Mucosa of rectum (tissue), 2 donors: ENCODE data around the gene ATP6V1C2.

Experiments used
- H3K27ac ChIP-seq, 2 donors: one replicate each; pipeline ENCODE4 v1.7.0; 2013; ENCODE audit warnings: inconsistent platforms in 2 of 2, low read depth in 2 of 2, low read length in 2 of 2
- H3K27me3 ChIP-seq, 2 donors: one replicate each; pipeline ENCODE4 v1.7.0; 2013; ENCODE audit warnings: low read length in 2 of 2; ENCODE audit not compliant: control insufficient read depth in 2 of 2, insufficient read depth in 2 of 2
- H3K36me3 ChIP-seq, 2 donors: one replicate each; pipeline ENCODE4 v1.7.0; 2013; ENCODE audit warnings: low read length in 2 of 2; ENCODE audit not compliant: control insufficient read depth in 2 of 2, insufficient read depth in 2 of 2
- H3K4me1 ChIP-seq, 2 donors: one replicate each; pipeline ENCODE4 v1.7.0; 2013; ENCODE audit warnings: low read length in 2 of 2, mild to moderate bottlenecking in 1 of 2; ENCODE audit not compliant: control insufficient read depth in 2 of 2, insufficient read depth in 2 of 2
- H3K4me3 ChIP-seq, 2 donors: one replicate each; pipeline ENCODE4 v1.7.0; 2013; ENCODE audit warnings: low read length in 2 of 2
- H3K9ac ChIP-seq, 2 donors: one replicate each; pipeline ENCODE4 v1.7.0; 2013; ENCODE audit warnings: low read length in 2 of 2, low read depth in 1 of 2, mild to moderate bottlenecking in 1 of 2
- H3K9me3 ChIP-seq, 2 donors: one replicate each; pipeline ENCODE4 v1.7.0; 2013; ENCODE audit warnings: low read length in 2 of 2; ENCODE audit not compliant: control insufficient read depth in 2 of 2
- donor health status: healthy.
- donor health status: Normal muscosa, but diverticular disease.

Gene ATP6V1C2

DNA sequence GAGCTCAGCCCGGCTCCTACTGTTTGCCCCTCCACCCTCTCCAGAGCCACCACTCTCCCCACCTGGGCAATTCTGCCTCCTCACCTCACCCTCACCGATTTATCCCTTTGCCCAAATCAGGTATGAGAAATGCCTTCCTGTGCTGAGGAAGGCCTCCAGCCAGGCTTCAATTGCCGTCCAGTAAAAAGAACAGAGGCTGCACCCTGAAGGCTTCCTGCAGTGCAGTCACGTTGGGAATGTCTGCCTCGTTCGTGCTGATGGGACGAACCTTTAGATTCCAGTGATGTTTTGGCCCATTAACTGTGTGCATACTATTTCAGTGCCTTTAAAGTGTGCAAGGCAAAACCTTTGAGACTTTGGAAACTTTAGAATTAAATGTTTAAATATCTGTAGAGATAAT, 34.2 kb downstream of the ATP6V1C2 start:
- H3K27ac ChIP-seq, result no peak overlapping the region
- no peaks in the 10 kb centered on the region for H3K36me3 ChIP-seq
- H3K9me3 ChIP-seq, result no peaks in the 10 kb centered on the region
- H3K4me3 ChIP-seq, result no peak overlapping the region
- H3K27me3 ChIP-seq, result no peaks in the 10 kb centered on the region
- no peak overlapping the region for H3K9ac ChIP-seq
- H3K4me1 ChIP-seq, result peaks cover 6 to 16% of the 10 kb centered on the region in 2 donors

- H3K27me3 ChIP-seq, result no peaks in the 10 kb centered on the region
- no peaks in the 10 kb centered on the region for H3K9me3 ChIP-seq
- H3K4me1 ChIP-seq, result peaks cover 6 to 14% of the 10 kb centered on the region in 2 donors
- H3K27ac ChIP-seq, result peak overlapping the region; percentile 19 to 70
- H3K36me3 ChIP-seq, result no peaks in the 10 kb centered on the region
- H3K4me3 ChIP-seq, result no peak overlapping the region
- no peak overlapping the region for H3K9ac ChIP-seq
These were observed 36.4 kb downstream of the ATP6V1C2 start for GRCh38 chr2:10757814-10758286.

DNA sequence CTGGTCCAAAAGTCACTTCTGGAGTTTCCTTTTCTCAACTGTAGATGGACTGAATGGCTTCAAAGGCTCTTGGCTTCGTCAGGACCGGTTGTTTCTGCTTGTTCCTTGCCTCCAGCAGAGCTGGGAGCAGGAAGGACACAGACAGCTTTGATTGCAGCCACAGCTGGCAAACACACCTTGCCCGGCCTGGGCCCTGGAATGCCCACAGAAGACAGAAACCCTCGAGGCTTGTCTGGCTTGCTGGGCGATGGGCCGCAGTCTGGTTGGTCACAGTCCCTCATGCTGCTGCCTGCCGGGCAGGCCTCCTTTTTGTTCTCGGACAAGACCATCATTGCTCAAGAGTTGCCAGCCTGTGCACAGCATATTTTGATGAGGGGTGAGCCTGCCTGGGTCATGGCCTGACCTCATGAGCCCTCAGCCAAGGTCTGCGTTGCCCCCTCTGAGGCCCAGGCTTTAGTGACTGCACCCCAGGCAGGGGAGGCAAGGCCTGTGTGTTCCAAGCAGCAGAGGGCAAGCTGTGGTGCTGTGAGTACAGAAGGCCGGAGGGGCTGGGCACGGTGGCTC, 37.8 kb downstream of the ATP6V1C2 start:
- Histone ChIP-seq H3K4me3 (no peak overlapping the region), H3K4me1 (peaks cover 6 to 14% of the 10 kb centered on the region in 2 donors), H3K27ac (peak overlapping the region; percentile 38 to 54)

GRCh38 chr2:10760794-10761504, 39.5 kb downstream of the ATP6V1C2 start:
- Histone ChIP-seq H3K4me3 (no peak overlapping the region), H3K27ac (no peak overlapping the region), H3K9ac (no peak overlapping the region), H3K36me3 (no peaks in the 10 kb centered on the region), H3K27me3 (no peaks in the 10 kb centered on the region), H3K4me1 (peaks cover 10 to 23% of the 10 kb centered on the region in 2 donors), H3K9me3 (no peaks in the 10 kb centered on the region)

More for the DNA sequence above, 37.8 kb downstream of the ATP6V1C2 start:
- peak overlapping the region in 1 of 2 donors; percentile 20 for H3K9ac ChIP-seq
- H3K9me3 ChIP-seq, result no peaks in the 10 kb centered on the region
- no peaks in the 10 kb centered on the region for H3K36me3 ChIP-seq
- no peaks in the 10 kb centered on the region for H3K27me3 ChIP-seq

DNA sequence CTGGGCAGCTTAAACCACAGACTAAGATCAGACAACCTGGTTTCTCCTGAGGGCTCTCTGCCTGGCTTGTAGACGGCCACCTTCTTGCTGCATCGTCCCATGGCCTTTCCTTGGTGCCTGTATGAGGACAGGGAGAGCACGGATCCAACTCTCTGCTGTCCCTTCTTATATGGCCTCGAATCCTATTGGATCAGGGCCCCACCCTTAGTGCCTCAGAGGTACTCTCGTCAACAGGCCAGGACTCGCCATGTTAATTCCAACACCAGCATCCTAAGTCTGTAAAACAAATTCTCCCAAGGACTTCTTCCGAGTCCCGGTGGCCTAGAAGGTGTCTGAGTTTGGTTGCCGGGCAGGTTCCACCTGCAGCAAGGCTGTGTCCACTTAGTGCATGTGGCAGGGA, 40.2 kb downstream of the ATP6V1C2 start:
- Histone ChIP-seq H3K9ac (no peak overlapping the region), H3K27ac (no peak overlapping the region), H3K4me1 (peaks cover 10 to 23% of the 10 kb centered on the region in 2 donors), H3K9me3 (no peaks in the 10 kb centered on the region), H3K36me3 (no peaks in the 10 kb centered on the region), H3K4me3 (no peak overlapping the region), H3K27me3 (no peaks in the 10 kb centered on the region)

DNA sequence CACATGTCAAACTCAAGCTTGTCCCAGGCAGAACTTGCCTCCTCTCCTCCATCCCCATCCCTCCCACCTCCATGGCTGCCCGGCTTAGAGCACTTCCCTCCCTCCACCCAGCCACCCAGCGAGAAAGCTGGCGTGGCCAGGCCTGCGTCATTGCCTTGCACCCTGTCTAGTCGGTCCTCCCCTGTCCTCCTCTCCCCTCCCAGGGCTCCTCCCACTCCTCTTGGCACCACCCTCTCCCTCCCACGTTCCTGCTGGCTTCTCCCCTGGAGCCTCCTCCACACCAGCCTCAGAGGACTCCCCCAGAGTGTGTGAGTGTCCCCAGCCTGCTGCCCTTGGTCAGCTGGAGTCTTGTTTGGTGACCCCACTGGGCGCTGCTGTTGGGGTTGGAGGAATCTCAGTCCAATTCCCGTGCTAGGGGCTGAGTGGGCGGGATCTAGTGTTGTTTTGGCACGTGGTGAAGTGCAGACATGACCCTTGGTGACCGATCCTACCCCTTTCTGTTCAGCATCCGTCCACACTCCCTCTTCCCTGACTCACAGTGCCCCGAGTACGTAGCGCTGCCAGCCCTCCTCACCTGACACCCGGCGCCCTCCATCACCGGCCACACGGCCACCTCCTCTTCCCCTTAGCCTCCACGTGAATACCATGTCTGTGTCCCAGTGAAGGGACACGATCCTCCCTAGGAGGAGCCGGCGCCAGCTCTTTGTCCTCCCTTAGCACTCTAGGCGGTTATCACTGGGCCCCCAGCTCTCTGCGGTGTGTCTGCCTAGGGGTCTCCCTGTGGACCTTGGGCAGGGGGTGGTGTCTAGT, 41.4 kb downstream of the ATP6V1C2 start:
- no peak overlapping the region for H3K9ac ChIP-seq
- H3K27ac ChIP-seq, result no peak overlapping the region
- no peaks in the 10 kb centered on the region for H3K36me3 ChIP-seq
- no peaks in the 10 kb centered on the region for H3K9me3 ChIP-seq
- no peak overlapping the region for H3K4me3 ChIP-seq
- H3K27me3 ChIP-seq, result no peaks in the 10 kb centered on the region
- H3K4me1 ChIP-seq, result peaks cover 10 to 17% of the 10 kb centered on the region in 2 donors

DNA sequence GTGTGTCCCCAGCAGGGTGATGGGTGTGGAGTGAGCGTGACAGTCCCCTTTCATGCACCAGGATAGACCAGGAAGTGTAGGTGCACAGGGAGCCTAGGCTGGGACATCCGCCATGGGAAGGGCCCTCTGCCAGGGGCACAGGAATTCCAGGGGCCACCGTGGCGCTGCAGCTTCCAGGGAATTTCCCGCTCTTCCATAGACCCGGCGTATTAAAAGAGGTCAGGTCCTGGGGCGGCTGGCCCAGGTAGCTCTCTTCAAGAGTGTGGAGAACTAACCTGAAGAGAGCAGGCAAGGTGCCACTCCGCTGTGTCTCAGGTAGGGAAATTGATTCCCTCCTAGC, 42.0 kb downstream of the ATP6V1C2 start:
- H3K9ac ChIP-seq, result no peak overlapping the region
- peaks cover 10 to 15% of the 10 kb centered on the region in 2 donors for H3K4me1 ChIP-seq
- H3K9me3 ChIP-seq, result no peaks in the 10 kb centered on the region
- no peaks in the 10 kb centered on the region for H3K27me3 ChIP-seq
- no peak overlapping the region for H3K27ac ChIP-seq
- no peak overlapping the region for H3K4me3 ChIP-seq
- no peaks in the 10 kb centered on the region for H3K36me3 ChIP-seq

- H3K27ac ChIP-seq, result no peak overlapping the region
- peaks cover 7 to 13% of the 10 kb centered on the region in 2 donors for H3K4me1 ChIP-seq
- H3K27me3 ChIP-seq, result no peaks in the 10 kb centered on the region
- no peaks in the 10 kb centered on the region for H3K36me3 ChIP-seq
- H3K9me3 ChIP-seq, result no peaks in the 10 kb centered on the region
- H3K9ac ChIP-seq, result no peak overlapping the region
- H3K4me3 ChIP-seq, result no peak overlapping the region
These were observed 42.8 kb downstream of the ATP6V1C2 start for GRCh38 chr2:10764096-10764785.

DNA sequence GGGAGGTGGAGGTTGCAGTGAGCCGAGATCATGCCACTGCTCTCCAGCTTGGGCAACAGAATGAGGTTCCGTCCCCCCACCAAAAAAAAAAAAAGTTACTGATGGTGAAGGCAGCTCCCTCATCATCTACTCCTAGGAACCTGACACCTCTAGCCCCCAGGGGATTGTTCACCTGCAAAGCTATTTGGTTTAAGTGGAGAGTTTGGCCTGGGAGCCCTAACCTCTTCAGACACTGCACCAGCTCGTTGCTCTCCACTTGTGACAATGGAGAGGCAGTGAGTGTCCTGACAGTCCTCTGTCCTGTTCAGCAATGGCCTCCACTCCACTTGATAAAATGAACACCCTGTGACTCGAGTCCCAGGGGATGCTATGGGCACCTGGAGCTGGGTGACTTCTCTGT, 43.5 kb downstream of the ATP6V1C2 start:
- Histone ChIP-seq H3K27me3 (no peaks in the 10 kb centered on the region), H3K27ac (no peak overlapping the region), H3K9ac (no peak overlapping the region), H3K4me3 (no peak overlapping the region), H3K36me3 (no peaks in the 10 kb centered on the region), H3K4me1 (peaks cover 4 to 8% of the 10 kb centered on the region in 2 donors), H3K9me3 (no peaks in the 10 kb centered on the region)
